Fibroblast of the aortic adventitia (primary cell): ENCODE results near the gene MGAT5. TPM values are rescaled to one million over a fixed set of nuclear protein-coding genes. Genes with fewer than 3 reads are reported as not detected.

ENCODE experiments used
- DNase-seq: peaks from one replicate; pipeline ENCODE4 v3.0.0-alpha.2; 2010; ENCODE audit warnings: low read depth
- H3K4me3 ChIP-seq: 2 replicates; pipeline ENCODE4 v1.5.1; 2011; ENCODE audit warnings: low read depth, mild to moderate bottlenecking, control low read depth, low read length, moderate library complexity
- total RNA-seq: library from RNA; depleted of rRNA; stranded (reverse); fragments of >200 nt; gene quantifications from 2 replicates; pipeline ENCODE4 v1.2.3, GENCODE V29; 2012; ENCODE audit warnings: low replicate concordance
- TF ChIP-seq, protein P1 (sequence below): IDR thresholded peaks from 2 replicates; pipeline ENCODE4 v1.5.1; 2011; ENCODE audit warnings: mild to moderate bottlenecking, low read length, control low read depth, inconsistent platforms; ENCODE audit not compliant: insufficient read depth

The MGAT5 gene
- total RNA-seq, 1 donor: 46.5 TPM

DNA sequence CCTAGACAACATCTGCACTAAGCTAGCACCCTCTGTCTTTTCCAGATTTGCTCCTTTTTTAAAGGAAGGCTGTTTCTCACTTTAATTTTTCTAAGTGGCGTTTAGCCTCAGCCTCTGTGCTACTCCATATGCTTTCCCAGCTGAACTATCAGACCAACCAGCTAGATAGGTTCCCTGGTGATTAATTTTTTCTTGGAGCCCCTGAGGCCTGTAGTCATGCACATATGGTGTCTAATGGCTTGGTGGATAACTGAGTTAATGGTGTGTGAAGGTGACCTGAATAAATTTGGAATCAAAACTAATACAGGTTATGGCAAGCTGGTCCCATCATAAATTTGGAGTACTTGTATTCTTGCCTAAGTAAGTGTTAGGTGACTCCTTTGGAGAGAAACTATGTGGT lies 135.5 kb downstream of the MGAT5 start:
- no peak overlapping the region for H3K4me3 ChIP-seq
- DNase-seq: no peak
- TF ChIP-seq, protein P1, sequence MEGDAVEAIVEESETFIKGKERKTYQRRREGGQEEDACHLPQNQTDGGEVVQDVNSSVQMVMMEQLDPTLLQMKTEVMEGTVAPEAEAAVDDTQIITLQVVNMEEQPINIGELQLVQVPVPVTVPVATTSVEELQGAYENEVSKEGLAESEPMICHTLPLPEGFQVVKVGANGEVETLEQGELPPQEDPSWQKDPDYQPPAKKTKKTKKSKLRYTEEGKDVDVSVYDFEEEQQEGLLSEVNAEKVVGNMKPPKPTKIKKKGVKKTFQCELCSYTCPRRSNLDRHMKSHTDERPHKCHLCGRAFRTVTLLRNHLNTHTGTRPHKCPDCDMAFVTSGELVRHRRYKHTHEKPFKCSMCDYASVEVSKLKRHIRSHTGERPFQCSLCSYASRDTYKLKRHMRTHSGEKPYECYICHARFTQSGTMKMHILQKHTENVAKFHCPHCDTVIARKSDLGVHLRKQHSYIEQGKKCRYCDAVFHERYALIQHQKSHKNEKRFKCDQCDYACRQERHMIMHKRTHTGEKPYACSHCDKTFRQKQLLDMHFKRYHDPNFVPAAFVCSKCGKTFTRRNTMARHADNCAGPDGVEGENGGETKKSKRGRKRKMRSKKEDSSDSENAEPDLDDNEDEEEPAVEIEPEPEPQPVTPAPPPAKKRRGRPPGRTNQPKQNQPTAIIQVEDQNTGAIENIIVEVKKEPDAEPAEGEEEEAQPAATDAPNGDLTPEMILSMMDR: no peak

DNA sequence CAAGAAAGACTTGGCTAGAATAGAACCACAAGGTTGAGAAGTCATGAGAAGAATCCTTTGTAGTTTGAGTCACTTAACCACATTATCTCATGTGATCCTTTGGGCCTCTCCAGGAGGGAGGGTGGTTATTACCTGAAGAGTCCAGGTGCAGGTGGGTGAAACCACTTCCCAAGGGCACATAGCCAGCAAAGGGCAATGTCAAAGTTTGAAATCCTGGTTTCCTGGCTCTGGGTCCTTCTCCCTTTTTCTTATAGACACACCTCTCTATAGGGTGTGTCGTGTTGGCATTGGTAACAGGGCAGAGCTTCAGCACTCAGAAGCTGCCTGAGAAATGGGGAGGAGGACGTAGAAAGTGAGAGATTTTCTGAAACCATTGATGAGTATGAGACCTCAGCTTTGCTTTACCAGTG lies 137.9 kb downstream of the MGAT5 start:
- H3K4me3 ChIP-seq: no peak overlapping the region
- TF ChIP-seq, protein P1: no peak
- no peak for DNase-seq

DNA sequence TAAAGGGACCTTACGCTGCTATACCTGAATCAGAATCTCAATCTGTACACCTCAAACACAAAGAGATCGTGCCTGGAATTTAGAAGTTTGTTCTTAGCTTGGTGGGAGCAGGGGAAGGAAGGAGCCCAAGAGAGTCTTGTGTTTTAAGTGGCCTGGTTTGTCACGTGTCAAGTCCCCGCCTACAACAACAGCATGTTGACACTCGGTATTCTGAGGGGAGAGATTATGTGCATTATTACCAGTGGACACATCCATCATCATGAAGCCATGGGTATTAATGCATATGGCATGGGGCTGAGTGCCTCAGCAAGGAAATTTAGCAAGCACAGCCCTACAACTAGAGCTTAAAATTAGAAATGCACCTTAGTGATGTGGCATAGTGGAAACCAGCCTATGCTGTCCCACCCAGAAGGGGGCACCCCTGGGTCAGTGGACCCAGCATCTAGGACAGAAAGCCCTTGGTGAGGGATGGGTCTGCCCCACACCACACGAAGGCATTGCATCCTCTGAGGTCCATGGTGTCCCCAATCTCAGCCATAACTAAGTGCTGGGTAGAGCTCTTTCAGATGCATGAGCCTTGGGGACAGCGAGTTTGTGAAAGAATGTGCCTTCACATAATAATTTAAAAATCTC lies 138.7 kb downstream of the MGAT5 start:
- no peak for DNase-seq
- TF ChIP-seq, protein P1: no peak
- H3K4me3 ChIP-seq: no peak overlapping the region

DNA sequence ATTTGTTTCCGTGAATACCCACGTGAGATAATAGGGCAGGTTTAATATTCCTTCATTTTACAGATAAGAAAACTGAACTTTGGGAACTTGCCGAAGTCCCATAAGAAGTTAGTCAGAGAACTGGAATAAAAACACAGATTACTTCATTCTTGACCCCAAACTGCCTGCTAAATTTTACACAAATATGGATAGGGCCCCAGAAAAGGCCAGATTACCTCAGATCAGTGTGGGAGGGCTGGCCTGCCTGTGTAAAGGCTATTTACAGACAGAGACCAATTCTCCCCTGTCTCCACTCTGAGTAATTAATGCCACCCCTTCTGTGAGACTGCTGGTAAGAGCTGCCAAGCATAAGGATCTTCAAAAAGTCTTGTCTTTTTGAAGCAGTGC lies 139.2 kb downstream of the MGAT5 start:
- TF ChIP-seq, protein P1: no peak
- peak; percentile 70 for DNase-seq
- H3K4me3 ChIP-seq: no peak overlapping the region

DNA sequence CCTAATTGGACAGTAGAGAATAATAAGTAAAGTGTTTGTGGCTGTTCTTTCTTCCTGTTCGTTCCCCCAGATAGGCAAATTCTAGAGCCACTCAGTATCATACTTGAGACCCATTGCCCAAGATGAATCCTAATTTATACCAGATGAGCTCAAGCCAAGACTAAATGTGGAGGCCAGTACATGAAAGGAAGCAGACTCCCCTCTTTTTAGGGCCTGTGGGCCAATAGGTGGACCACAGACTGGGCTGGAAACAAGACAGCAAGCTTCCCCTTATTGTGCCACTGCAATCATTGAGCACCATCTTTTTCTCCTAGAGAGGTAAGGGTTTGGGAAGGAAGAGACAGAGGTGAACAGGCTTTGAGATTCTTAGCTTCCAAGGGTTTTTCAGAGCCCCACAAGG lies 141.9 kb downstream of the MGAT5 start:
- TF ChIP-seq, protein P1: no peak
- H3K4me3 ChIP-seq: no peak overlapping the region
- no peak for DNase-seq

DNA sequence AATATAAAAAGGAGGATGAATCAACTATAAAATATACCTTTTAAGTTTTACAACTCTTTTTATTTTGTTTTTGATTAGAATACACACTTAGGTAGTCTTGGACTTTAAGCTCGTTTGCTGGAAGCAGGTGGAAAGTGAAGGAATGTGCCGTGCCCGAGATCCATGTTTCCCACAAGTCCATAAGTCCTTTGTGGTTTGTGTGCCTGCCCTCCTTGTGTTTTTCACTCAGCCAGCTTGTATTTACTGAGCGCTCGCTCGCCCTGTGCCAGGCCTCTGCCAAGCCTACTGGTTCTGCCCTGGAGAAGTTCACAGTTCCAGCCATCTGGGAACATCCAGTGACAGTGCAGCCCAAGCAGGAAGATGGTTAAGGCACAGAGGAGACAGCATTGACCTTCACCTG lies 142.6 kb downstream of the MGAT5 start:
- TF ChIP-seq, protein P1: no peak
- DNase-seq: no peak
- no peak overlapping the region for H3K4me3 ChIP-seq

DNA sequence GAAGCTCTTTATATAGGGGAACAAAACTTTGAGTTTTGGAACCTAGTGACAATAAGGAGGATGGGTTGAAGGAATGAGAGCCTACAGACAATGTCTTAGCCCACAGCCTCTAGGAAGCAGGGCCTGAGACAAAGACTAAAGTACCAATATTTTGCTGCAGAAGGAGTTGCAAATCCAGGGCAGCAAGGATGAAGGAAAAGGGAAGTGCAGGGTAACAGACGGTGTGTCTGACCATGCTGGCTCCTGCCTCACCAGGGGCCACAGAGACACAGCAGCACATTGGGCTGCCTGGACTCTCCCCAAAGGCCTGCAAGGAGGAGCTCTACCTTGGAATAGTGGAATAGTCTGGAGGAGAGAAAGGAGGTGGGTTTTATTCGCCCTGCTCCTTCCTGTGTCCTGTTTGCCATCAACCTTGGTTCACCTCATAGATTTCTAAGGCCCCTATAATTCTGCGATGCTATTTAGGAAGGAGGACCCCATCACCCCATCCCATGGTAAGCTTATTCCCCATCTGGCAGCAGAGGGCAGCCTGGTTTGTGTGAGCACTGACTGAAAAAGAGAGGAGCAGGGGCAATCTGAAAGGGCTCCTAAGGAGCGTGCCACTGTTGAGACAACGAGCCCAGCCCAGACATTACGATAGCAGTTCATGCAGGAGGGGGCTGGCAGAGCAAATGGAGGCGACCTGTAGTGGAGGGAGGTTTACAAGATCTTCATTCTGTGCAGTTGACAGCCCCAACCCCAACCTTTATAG lies 143.4 kb downstream of the MGAT5 start:
- TF ChIP-seq, protein P1: no peak
- no peak overlapping the region for H3K4me3 ChIP-seq
- no peak for DNase-seq
